SK-N-SH treated with all-trans-retinoic acid at 6 μM for 48 hours (cell line): ENCODE data around the gene CEP57.
"Not testable (repeated sequence)": the region's sequence is repeated elsewhere in the genome, so short reads cannot be mapped to it uniquely, and the experiment has no call there.

Source experiments
- ARNTL ChIP-seq: fragments of 450-650 bp; formaldehyde crosslinking; IDR thresholded peaks from 2 replicates; pipeline ENCODE4 v1.5.0; 2020; ENCODE audit warnings: low read depth, mild to moderate bottlenecking, moderate library complexity, borderline replicate concordance
- BACH2 ChIP-seq: fragments of 250-450 bp; sonication (Bioruptor Pico); IDR thresholded peaks from 2 replicates; pipeline ENCODE4 v1.9.0; 2021; ENCODE audit warnings: mild to moderate bottlenecking, borderline replicate concordance
- CREB5 ChIP-seq: fragments of 250-450 bp; sonication (Bioruptor Pico); IDR thresholded peaks from 2 replicates; pipeline ENCODE4 v1.5.1; 2020; ENCODE audit warnings: low read depth, mild to moderate bottlenecking, moderate library complexity
- CSDC2 ChIP-seq: fragments of 250-450 bp; sonication (Bioruptor Pico); IDR thresholded peaks from 2 replicates; pipeline ENCODE4 v1.5.0; 2020; ENCODE audit warnings: mild to moderate bottlenecking, moderate library complexity
- CSRNP3 ChIP-seq: fragments of 250-450 bp; sonication (Bioruptor Pico); IDR thresholded peaks from 2 replicates; pipeline ENCODE4 v1.5.1; 2021; ENCODE audit warnings: mild to moderate bottlenecking, moderate library complexity
- ESRRG ChIP-seq: fragments of 250-450 bp; sonication (Bioruptor Pico); IDR thresholded peaks from 2 replicates; pipeline ENCODE4 v1.6.1; 2021; ENCODE audit warnings: mild to moderate bottlenecking
- ISL1 ChIP-seq: fragments of 250-450 bp; sonication (Bioruptor Pico); IDR thresholded peaks from 2 replicates; pipeline ENCODE4 v2.1.2; 2022; ENCODE audit warnings: mild to moderate bottlenecking, moderate library complexity
- RARB ChIP-seq: fragments of 250-450 bp; sonication (Bioruptor Pico); IDR thresholded peaks from 2 replicates; pipeline ENCODE4 v1.8.0; 2021; ENCODE audit warnings: mild to moderate bottlenecking, moderate library complexity
- TSHZ2 ChIP-seq: fragments of 250-450 bp; sonication (Bioruptor Pico); IDR thresholded peaks from 2 replicates; pipeline ENCODE4 v1.5.0; 2020; ENCODE audit warnings: mild to moderate bottlenecking, moderate library complexity
- ZC3H10 ChIP-seq: fragments of 250-450 bp; sonication (Bioruptor Pico); IDR thresholded peaks from 2 replicates; pipeline ENCODE4 v1.5.1; 2021; ENCODE audit warnings: mild to moderate bottlenecking, moderate library complexity
- ZFP30 ChIP-seq: fragments of 450-650 bp; formaldehyde crosslinking; IDR thresholded peaks from 2 replicates; pipeline ENCODE4 v1.5.0; 2022; ENCODE audit warnings: mild to moderate bottlenecking, moderate library complexity
- ZNF565 ChIP-seq: fragments of 450-650 bp; formaldehyde crosslinking; conservative IDR thresholded peaks from 2 replicates; pipeline ENCODE4 v1.5.0; 2020; ENCODE audit warnings: low read depth, mild to moderate bottlenecking, moderate library complexity

- not testable (repeated sequence) for TF ChIP-seq ZNF565 (CRISPR knock-in tag); TSHZ2 (CRISPR knock-in tag); ZFP30; BACH2 (CRISPR knock-in tag); CSDC2 (CRISPR knock-in tag); ZC3H10 (CRISPR knock-in tag); ARNTL (CRISPR knock-in tag); CREB5 (CRISPR knock-in tag); CSRNP3; RARB (CRISPR knock-in tag); ISL1 (CRISPR knock-in tag); ESRRG (CRISPR knock-in tag)
Measured at GRCh38 chr11:95811052-95811451, 20.8 kb downstream of the CEP57 start.
